Purkinje cell (primary cell): ENCODE results near the gene CPS1. TPM values are rescaled to one million over a fixed set of nuclear protein-coding genes. Genes with fewer than 3 reads are reported as not detected.

Experiments used
- polyA plus RNA-seq: library from polyadenylated mRNA; unstranded; fragments of >200 nt; fragmentation: Nextera tagmentation; gene quantifications from 2 replicates; pipeline ENCODE4 v1.2.1, GENCODE V29; 2014

CPS1 gene
- 0.04 and 2.2 TPM in 2 replicates for polyA plus RNA-seq

GRCh38 chr2:210556329-210556980 is at the start of gene CPS1:
Gene CPS1, plus strand, starts transcription at chr2:210556599. Its CDS starts 135 bp downstream, at chr2:210556734.

Other genes with a start within 250 kb of the CPS1 start
- not detected in 2 replicates for gene MYL1, start 241.4 kb upstream of the CPS1 start, polyA plus RNA-seq
- gene LANCL1, start 79.8 kb upstream of the CPS1 start, polyA plus RNA-seq, result 442 and 459 TPM in 2 replicates